HG03575 (cell line): ENCODE data around the gene CLSTN1.

Experiments used
- ATAC-seq: cut with Tn5 transposase; IDR thresholded peaks from one replicate; pipeline ENCODE4 v1.9.1; 2021; ENCODE audit not compliant: unreplicated experiment, insufficient number of reproducible peaks, low FRiP score; ENCODE audit errors: extremely low read depth

The CLSTN1 gene

DNA sequence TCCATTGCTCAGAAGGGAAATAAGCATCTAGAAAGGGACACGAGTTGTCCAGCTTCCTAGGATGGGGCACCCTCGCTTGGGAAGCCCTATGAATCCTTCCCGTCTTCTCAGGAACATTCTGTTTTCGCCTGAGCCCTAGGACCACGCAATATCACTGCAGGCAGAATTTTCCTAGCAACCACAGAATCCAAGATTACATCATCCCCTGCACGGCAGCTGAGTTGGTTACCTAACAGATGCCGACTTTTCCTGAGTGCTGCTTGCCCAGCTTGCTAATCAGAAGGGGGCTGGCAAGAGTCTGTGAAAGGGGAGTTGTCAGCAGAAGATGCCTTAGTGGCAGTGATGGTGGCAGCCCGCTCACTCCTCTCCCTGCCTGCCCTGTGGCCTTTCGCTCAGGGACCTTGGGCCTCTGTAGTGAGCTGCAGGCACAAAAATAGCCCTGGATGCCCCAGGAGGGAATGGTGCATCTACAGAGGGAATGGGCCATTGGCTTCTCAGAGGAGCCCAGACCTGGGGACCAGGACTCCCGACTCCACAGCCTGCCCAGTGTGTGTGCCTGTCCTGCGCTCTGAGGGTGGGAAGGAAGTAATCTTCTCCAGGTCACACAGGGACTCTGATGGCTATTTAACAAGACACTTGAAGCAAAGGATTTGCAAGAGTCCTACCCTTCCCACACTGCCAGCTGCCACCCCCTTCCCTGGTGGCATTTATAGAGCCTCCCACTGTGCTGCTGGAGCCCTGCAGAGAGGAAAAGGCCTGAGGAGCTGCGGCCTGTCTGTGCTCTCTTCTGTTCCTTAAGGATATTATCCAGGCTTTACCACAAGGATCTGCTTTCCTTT, 28.9 kb upstream of the CLSTN1 start:
- no peak for ATAC-seq

DNA sequence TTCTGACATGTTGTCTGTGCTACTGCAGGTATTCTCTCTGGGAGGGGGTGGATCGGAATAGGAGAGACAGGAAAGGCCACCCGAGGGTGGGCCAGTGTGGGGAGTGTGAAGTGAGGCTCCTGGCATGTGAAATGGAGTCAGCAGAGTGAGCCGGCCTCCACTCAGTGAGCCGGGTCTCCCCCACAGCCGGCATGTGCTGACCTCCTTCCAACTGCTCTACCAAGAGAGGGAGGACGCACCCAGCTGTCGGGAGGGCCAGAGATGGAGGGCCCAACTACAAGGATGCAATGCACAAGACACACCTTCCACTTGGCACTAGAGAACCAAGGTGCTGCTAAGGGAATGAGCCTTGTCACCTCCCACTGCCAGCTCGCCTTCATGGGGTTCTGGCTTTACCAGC, 28.2 kb upstream of the CLSTN1 start:
- ATAC-seq = no peak

DNA sequence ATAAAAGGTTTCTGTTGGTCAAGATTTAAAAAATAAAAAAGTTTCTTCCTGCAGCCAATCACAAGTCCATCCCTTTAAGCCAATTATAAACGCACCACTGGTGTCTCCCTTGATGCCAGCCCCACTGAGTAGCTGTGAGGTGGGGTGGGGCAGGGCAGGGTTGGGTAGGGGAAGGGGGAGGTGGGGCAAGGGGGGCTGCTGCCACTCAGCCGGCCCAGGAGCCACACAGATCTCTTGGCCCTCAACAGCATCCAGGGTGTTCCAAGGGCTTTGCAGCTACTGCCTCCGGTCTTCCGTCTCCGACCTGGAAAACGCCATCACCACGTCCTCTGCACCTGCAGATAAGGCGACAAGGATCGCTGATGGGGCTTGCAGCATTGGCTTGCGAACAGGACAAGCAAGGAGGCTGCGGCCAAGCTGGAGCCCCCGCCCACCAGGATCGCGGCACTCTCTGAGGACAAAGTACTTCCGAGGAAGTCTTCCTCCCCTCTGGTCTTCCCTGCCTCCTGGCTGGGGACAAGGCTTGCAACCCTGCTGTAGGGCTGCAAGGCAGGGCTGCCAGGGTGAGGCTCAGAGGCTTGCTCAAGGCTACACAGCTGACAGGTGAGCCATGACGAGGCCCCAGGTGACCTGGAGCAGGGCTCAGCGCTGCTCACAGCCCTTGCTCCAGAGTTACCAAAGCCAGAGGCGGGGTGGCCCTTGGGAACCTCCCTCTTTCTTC, 26.8 kb upstream of the CLSTN1 start:
- no peak for ATAC-seq

DNA sequence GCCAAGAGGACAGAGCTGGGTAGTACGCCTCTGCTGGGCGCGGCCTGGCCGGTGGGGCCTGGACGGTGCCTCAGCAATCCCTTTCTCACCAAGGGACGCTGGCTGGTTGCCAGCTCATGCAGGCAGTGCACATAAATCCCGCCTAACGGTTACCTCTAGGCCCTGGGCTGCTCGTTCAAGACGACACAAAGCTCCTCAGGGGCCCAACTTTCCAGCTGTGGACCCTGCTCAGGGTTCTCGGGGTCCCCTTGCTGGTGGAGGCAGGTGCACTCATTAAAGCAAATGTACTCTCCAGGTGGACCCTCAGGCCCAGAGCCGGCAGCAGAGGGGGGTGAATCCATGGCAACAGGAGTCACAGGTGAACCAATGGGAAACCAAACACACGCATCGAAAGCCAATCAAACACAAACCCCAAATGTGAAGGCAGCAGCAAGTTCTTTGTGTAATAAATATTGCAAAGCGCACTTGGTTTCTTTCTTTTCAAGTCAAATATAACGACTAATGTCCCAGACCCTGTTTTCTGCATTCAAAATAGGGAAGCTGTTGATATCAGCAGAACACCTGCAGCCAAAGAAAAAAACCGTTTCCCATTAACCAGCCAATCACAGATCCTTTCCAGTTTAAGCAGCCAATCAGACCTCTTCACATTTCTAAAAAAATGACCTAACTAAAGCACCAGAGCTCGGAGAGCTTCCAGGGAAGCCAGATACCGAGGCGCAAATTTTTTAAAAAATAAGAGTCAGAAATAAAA, 26.1 kb upstream of the CLSTN1 start:
- no peak for ATAC-seq

DNA sequence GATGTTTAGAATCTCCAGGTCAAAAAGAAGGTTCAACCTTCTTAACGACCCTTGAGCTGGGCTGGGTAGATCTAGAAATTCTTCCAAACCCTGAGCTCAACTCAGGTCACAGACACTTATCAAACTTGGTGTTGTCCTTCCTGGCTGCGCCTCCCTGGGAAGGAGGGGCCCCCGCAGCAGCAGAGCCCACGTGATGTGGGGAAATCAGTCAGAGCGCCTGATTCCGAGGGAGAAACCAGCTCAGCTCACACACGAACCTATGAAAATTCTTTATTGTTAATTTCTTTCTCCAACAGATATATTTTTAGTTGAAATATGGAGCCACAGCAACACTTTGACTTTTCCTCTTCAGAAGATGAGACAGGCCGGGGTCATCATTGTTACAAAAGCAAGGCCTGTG, 24.3 kb upstream of the CLSTN1 start:
- no peak for ATAC-seq

DNA sequence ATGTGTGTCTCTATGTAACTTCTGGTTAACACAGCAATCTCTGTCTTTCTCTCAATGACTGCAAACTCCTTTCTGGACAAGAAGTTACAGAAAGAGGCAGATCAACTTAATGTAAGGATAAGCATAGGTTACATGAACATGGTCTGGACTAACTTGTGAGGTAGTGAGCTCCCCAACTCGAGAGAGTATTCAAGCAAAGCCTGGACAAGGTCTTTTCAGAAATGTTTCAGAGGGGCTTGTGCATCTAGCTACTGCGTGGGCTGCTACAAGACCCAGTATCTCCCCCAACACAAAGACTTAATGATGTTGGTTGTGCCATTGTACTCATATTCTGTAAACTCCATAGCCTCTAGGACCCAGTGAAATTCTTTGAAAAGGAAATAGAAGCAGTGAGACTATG, 23.5 kb upstream of the CLSTN1 start:
- ATAC-seq = no peak

DNA sequence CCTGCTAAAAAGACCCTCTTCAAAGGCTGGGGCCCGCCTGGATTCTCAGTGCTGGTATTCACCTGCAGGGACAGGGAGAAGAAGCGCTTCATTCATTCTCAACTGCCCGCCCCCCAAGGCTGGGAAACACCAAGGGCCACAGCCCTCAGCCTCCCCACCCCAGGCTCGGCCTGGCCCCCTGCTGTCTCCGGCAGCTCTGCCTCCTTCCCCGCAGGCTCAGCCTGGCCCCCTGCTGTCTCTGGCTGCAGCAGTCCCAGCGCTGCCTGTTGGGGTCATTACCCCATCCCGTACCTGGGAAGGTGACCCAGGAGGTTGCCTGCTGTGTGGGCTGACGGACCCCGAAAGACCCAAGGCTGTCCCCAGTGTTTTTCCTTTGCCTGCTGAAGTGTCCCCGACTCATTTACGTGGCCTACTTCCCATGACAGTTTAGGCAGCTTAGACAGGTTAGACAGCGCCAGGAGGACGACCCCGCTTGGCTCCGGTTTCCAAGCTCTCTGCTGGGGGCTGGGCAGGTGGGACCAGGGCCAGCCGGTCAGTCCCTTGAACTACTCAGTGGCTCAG, 22.9 kb upstream of the CLSTN1 start:
- no peak for ATAC-seq

DNA sequence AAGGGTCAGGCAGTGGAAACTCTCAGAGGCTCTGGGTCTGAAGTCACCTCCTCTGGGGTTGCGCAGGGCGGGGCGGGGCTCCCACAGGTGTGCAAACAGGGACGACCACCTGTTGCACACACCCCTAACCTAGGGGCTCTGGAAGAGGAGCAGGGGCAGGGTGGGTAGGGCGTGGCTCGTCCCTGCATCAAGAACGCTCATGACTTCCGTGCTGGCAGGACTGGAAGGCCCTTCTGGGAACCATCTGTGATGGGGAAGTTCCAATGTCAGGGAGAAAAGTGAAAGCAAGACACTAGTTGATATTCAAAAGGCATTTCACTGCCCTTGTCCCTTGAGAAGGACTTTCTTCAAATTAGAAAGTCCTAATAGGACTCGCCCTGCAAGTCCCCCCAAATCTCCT, 22.1 kb upstream of the CLSTN1 start:
- ATAC-seq = no peak

DNA sequence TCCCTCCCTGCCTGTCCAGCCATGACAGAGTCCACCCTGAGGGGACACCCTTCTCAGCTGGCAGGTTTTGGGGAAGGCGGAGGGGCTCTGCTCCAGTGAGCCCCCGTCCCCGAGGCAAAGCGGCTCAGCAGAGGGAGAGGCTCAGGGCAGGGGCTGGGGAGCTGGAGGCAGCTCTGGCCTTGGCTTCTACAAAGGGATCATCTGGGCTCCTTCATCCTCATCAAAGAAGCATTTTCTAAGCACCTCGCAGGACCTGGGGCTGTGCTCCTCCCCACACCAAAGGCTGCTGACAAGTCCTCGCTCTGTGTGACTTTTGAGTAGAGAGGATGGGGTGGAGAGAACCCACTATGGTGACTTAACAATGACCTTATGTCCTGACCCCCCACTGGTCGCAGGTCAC, 21.0 kb upstream of the CLSTN1 start:
- no peak for ATAC-seq

DNA sequence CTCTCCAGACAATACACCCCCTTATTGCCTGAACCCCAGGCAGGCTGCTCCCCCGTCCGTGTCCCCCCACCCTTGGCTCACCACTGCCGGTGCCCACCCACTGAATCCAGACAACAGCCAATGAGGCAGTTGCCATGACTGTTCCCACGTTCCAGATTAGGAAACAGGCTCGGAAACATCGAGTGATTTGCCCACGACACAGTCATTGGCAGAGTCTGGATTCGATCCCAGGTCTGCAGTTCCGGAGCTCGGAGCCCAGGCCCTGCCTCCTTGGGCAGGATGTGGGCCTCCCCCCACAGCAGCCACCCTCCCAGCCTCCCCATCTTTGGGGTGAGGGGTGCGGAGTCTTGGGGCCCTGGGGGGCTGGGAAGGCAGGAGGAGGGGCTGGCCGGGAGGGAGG, 20.3 kb upstream of the CLSTN1 start:
- ATAC-seq = no peak

DNA sequence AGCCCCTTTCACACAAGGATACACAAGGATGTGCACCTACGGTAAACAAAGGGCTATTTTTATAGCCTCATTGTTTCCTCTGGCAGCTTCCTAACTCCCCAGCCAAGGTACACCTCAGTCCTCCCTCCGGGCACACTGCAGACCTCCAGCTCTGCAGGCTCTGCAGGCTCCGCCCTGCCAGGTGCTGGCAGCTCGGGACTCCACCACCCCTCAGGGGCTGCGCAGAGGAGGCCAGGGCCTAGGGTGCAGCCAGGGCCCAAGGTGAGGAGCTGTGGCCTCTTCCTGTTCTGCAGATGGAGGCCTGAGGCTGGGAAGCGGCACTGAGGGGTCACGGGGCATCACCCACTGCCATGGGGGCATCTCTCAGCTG, 19.8 kb upstream of the CLSTN1 start:
- ATAC-seq = no peak

DNA sequence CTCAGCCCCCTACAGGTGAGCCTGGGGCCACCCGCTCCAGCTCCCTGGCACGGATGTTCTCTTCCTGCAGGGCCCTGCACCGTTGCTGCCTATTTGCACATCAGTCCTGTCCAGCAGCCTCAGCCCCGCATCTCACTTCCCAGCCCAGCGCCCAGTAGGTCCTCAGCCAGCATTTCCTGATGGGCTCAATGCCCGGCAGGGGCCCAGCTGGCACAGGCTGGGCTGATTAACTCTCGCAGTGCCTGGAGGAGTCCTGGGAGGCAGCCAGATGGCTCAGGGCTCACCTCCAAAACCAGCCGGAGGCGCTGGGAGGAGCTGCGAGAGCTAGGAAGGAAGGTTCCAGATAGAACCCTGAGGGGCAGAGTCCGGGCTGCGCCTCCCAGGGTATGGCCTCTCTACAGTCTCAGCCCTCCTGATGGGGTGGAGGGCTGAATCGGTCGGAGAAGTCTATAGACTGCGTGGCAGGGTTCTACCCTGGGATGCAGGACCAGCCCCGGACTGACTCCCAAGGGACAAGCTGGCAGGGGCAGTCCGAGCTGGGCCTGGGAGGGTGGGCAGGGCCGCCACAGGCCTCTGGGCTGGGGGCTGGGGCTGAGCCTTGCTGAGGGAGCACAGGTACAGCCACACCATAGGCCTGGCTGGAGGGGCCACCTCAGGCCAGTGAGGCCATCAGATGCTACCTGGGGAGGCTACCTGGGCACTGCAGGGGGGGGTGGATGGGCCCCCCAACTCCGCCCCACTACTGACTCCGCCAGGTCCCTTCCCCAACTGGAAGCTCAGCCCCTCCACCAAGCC, 19.2 kb upstream of the CLSTN1 start:
- no peak for ATAC-seq

DNA sequence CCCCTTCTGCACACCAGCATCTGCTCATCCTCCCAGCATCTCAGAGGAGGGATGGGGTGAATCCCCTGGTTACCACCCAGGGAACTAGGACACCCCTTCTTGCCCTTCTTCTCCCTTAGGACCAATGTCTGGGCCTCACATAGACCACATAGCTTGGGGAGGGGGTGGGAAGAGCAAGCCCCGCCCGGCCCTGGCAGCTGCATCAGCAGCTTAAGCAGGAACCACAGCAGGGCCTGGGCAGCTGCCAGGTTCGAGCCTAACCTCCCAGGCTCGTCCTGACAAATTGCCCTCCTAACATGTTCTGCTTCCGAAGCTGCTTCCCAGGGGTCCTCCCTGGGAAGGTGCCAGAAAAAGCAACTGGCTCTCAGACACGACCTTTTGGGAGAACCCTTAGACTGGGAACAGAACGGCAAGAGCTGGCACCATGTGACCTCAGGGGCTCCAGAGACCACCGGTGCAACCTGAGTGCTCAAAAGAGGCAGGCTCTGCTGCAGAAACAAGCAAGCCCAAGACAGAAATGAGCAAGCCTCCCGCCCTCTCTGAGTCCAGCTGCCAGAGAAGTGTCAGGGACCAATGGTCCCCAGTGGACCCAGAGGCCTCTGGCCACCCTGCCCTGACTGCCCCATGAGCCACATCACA, 18.4 kb upstream of the CLSTN1 start:
- no peak for ATAC-seq

DNA sequence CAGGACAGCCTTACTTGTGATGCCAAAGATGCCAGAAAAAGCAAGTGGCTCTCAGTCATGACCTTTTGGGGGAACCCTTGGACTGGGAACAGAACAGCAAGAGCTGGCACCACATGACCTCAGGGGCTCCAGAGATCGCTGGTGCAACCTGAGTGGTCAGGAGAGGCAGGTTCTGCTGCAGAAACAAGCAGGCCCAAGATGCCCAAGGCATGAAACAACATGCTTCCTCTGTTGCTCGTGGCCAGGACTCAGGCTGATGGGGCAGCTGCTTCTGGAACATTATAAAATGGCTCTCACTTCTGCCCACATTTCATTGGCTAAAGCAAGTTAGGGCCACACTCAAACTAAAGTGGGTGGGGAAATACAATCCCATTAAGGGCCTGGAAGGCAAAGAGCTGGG, 17.7 kb upstream of the CLSTN1 start:
- ATAC-seq = no peak

DNA sequence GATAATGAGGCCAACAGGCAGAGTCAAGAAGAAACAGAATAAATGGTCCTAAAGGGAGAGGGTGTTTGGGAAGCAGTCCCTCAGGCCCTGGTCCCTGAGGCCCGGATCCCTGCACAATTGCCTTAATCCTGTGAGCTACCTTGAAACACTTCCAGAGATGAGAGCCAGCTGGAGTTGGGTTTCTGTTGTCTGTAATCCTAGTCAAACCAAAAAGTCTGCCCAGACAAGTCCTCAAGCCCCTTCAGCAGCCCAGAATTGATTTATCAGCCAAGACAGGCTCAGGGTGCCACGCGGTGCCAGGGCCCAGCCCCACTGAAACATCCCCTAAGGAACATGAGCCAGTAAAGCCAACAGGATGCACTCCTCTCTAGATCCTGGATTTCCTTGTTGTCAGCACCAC, 16.4 kb upstream of the CLSTN1 start:
- no peak for ATAC-seq

DNA sequence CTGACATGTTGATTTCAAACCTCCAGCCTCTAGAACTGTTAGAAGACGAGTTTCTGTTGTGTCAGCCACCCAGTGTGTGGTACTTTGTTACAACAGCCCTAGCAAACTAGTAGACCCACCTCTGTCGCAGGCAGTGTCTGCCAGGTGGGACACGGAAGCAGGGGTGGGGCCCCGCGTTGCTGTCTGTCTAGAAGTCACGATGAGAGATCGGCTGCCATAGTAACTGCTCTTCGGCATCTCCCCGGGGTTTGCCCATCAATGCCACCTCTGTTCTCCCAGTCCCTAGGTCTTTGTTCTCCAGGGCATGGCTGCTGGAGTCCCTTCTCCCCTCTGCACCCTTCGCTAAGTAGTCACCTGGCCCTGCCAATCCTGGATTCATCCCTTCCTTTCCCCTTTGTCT, 15.2 kb upstream of the CLSTN1 start:
- ATAC-seq = no peak

DNA sequence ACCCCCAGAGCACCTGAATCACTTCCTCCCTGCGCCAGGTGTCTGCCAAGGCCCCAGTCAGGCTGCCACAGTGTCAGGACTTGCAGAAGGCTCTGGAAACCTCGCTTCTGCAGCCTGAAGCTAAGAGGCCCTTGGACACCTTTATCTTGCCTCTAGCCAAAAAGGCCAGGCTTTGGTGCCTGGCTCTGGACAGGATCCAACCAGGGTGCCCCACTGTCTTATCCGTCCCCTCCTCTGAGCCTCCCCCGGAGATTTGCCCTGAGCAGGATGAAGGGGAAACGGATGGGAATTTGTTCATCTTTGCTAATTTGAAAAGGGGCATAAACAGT, 12.8 kb upstream of the CLSTN1 start:
- ATAC-seq = no peak

DNA sequence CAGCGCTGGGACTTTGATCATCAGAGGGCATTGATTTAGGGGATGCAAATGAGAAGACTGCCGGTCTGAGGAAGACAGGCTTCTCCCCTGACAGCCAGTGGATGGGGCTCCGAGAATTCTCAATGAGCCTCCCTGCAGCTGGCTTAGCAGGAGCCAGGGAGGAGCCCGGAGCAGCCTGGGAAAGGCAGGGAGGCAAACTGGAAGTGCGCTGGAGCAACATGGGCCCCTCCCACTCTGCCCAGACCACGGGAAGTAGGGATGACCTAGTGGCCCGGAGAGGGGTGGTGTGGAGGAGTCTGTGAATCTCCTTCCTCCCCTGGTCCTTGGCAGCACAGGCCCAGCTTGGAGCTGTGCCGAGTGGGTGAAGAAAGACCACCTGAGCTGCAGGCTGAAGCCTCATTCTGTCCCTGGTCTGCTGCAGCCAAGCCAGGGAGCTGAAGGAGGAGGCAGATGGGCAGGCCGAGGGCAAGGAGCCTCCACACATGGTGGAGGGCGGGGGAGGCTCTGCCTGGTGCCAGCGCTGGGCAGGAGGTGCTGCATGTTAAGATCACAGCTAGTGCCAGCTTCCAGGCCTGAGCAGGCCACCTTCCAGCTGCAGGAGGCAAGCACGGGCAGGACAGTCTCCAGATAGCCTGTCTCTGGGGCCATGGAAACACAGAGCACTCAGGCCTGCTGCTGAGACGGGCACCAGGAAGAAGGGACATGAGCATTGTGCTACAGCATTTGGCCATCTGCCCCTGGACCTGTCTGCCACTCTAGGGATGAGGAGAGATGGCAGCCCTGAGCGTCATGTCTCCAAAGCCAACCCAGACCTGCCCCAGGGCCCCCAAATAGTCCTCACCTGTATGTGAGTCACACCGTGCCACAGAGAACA, 12.2 kb upstream of the CLSTN1 start:
- no peak for ATAC-seq
